Activated naive CD8-positive, alpha-beta T cell treated with anti-CD3 and anti-CD28 coated beads for 36 hours (primary cell): ENCODE measurements around the gene CHPF2. TPM values are rescaled to one million over a fixed set of nuclear protein-coding genes. Genes with fewer than 3 reads are reported as not detected.

Experiments used
- DNase-seq: peaks from one replicate; pipeline ENCODE4 v3.0.0; 2021
- H3K27ac Mint-ChIP-seq: one replicate; pipeline ENCODE4 v1.8.0; 2022; ENCODE audit warnings: mild to moderate bottlenecking, moderate library complexity, mixed read lengths
- H3K27me3 Mint-ChIP-seq: one replicate; pipeline ENCODE4 v1.8.0; 2022; ENCODE audit warnings: mild to moderate bottlenecking, mixed read lengths
- H3K36me3 Mint-ChIP-seq: one replicate; pipeline ENCODE4 v1.8.0; 2021; ENCODE audit warnings: mild to moderate bottlenecking, mixed read lengths
- H3K4me1 Mint-ChIP-seq: one replicate; pipeline ENCODE4 v1.8.0; 2021; ENCODE audit warnings: mixed read lengths
- H3K4me3 Mint-ChIP-seq: one replicate; pipeline ENCODE4 v1.8.0; 2022; ENCODE audit warnings: mild to moderate bottlenecking, moderate library complexity, mixed read lengths
- H3K9me3 Mint-ChIP-seq: one replicate; pipeline ENCODE4 v1.8.0; 2022; ENCODE audit warnings: mixed read lengths
- total RNA-seq, 2 experiments: library from RNA; stranded (reverse); gene quantifications; one replicate each; pipeline ENCODE4 v1.2.3, GENCODE V29; 2021

Gene CHPF2
- total RNA-seq, 2 experiments from 2014 or later = 24.5 to 25.1 TPM

- DNase-seq = no peak
- H3K4me3 Mint-ChIP-seq = no peak overlapping the region
Measured at GRCh38 chr7:151213826-151214225, 18.5 kb upstream of the CHPF2 start.

GRCh38 chr7:151215396-151215795 is 16.9 kb upstream of the CHPF2 start:
- DNase-seq = no peak
- H3K27me3 Mint-ChIP-seq = no peaks in the 10 kb centered on the region
- no peak overlapping the region for H3K4me3 Mint-ChIP-seq
- H3K4me1 Mint-ChIP-seq = peaks cover under 1% of the 10 kb centered on the region
- H3K36me3 Mint-ChIP-seq = peaks cover 18% of the 10 kb centered on the region
- no peaks in the 10 kb centered on the region for H3K9me3 Mint-ChIP-seq
- no peak overlapping the region for H3K27ac Mint-ChIP-seq

More at GRCh38 chr7:151213826-151214225, 18.5 kb upstream of the CHPF2 start:
- H3K27me3 Mint-ChIP-seq = no peaks in the 10 kb centered on the region
- no peaks in the 10 kb centered on the region for H3K4me1 Mint-ChIP-seq
- H3K27ac Mint-ChIP-seq = no peak overlapping the region
- peaks cover 14% of the 10 kb centered on the region for H3K36me3 Mint-ChIP-seq
- H3K9me3 Mint-ChIP-seq = no peaks in the 10 kb centered on the region

- no peak for DNase-seq
- no peak overlapping the region for H3K27ac Mint-ChIP-seq
- H3K4me3 Mint-ChIP-seq = no peak overlapping the region
- no peaks in the 10 kb centered on the region for H3K9me3 Mint-ChIP-seq
- H3K4me1 Mint-ChIP-seq = peaks cover 4% of the 10 kb centered on the region
- no peaks in the 10 kb centered on the region for H3K27me3 Mint-ChIP-seq
- peaks cover 23% of the 10 kb centered on the region for H3K36me3 Mint-ChIP-seq
Measured at GRCh38 chr7:151218170-151218569, 14.1 kb upstream of the CHPF2 start.

- H3K9me3 Mint-ChIP-seq = no peaks in the 10 kb centered on the region
- peaks cover 40% of the 10 kb centered on the region for H3K36me3 Mint-ChIP-seq
- peaks cover 36% of the 10 kb centered on the region for H3K4me1 Mint-ChIP-seq
- H3K27ac Mint-ChIP-seq = no peak overlapping the region
- H3K27me3 Mint-ChIP-seq = no peaks in the 10 kb centered on the region
- no peak for DNase-seq
- no peak overlapping the region for H3K4me3 Mint-ChIP-seq
Measured at GRCh38 chr7:151223728-151224127, 8.6 kb upstream of the CHPF2 start.

- H3K4me1 Mint-ChIP-seq = peaks cover 33% of the 10 kb centered on the region
- H3K27ac Mint-ChIP-seq = peak overlapping the region; percentile 99
- peak overlapping the region; percentile 100 for H3K4me3 Mint-ChIP-seq
Measured at GRCh38 chr7:151225948-151226510, 6.3 kb upstream of the CHPF2 start.

GRCh38 chr7:151226560-151226874 is 5.8 kb upstream of the CHPF2 start:
- no peak for DNase-seq
- peak overlapping the region; percentile 100 for H3K4me3 Mint-ChIP-seq
- H3K36me3 Mint-ChIP-seq = peaks cover 33% of the 10 kb centered on the region
- no peaks in the 10 kb centered on the region for H3K9me3 Mint-ChIP-seq
- H3K4me1 Mint-ChIP-seq = peaks cover 35% of the 10 kb centered on the region
- H3K27ac Mint-ChIP-seq = peak overlapping the region; percentile 99
- H3K27me3 Mint-ChIP-seq = no peaks in the 10 kb centered on the region

More at GRCh38 chr7:151225948-151226510, 6.3 kb upstream of the CHPF2 start:
- Mint-ChIP-seq H3K36me3 (peaks cover 35% of the 10 kb centered on the region), H3K27me3 (no peaks in the 10 kb centered on the region), H3K9me3 (no peaks in the 10 kb centered on the region)
- no peak for DNase-seq

GRCh38 chr7:151226875-151227782 is 5.2 kb upstream of the CHPF2 start, which contains the start of gene ABCF2:
ABCF2 (minus strand) TSS chr7:151227205; CDS start chr7:151226458, 747 bp downstream.
- Mint-ChIP-seq H3K4me1 (peaks cover 41% of the 10 kb centered on the region), H3K36me3 (peaks cover 31% of the 10 kb centered on the region), H3K27me3 (no peaks in the 10 kb centered on the region), H3K9me3 (no peaks in the 10 kb centered on the region), H3K4me3 (peak within 1 kb of the TSS; percentile 100), H3K27ac (peak within 1 kb of the TSS; percentile 99)
- DNase-seq = peak; percentile 96

GRCh38 chr7:151228024-151228866 is 4.0 kb upstream of the CHPF2 start:
- Mint-ChIP-seq H3K27me3 (no peaks in the 10 kb centered on the region), H3K36me3 (peaks cover 37% of the 10 kb centered on the region), H3K4me1 (peaks cover 41% of the 10 kb centered on the region), H3K4me3 (peak overlapping the region; percentile 100), H3K27ac (peak overlapping the region; percentile 78), H3K9me3 (no peaks in the 10 kb centered on the region)
- DNase-seq = no peak

- no peak for DNase-seq
- H3K27me3 Mint-ChIP-seq = no peaks in the 10 kb centered on the region
- H3K27ac Mint-ChIP-seq = no peak overlapping the region
- no peak overlapping the region for H3K4me3 Mint-ChIP-seq
- H3K9me3 Mint-ChIP-seq = no peaks in the 10 kb centered on the region
- peaks cover 39% of the 10 kb centered on the region for H3K36me3 Mint-ChIP-seq
- peaks cover 48% of the 10 kb centered on the region for H3K4me1 Mint-ChIP-seq
Measured at GRCh38 chr7:151229249-151229648, 3.0 kb upstream of the CHPF2 start.

- Mint-ChIP-seq H3K4me3 (no peak overlapping the region), H3K36me3 (peaks cover 25% of the 10 kb centered on the region), H3K4me1 (peaks cover 40% of the 10 kb centered on the region), H3K27ac (no peak overlapping the region), H3K9me3 (no peaks in the 10 kb centered on the region), H3K27me3 (no peaks in the 10 kb centered on the region)
- no peak for DNase-seq
Measured at GRCh38 chr7:151231080-151231479, 1.2 kb upstream of the CHPF2 start.

GRCh38 chr7:151232917-151233701 is 826 bp downstream of the CHPF2 start:
- peaks cover 21% of the 10 kb centered on the region for H3K36me3 Mint-ChIP-seq
- peak; percentile 80 for DNase-seq
- peak overlapping the region; percentile 100 for H3K4me3 Mint-ChIP-seq
- peak overlapping the region; percentile 100 for H3K27ac Mint-ChIP-seq
- peaks cover 28% of the 10 kb centered on the region for H3K4me1 Mint-ChIP-seq
- H3K9me3 Mint-ChIP-seq = no peaks in the 10 kb centered on the region
- H3K27me3 Mint-ChIP-seq = no peaks in the 10 kb centered on the region

GRCh38 chr7:151233804-151234203 is 1.5 kb downstream of the CHPF2 start:
- H3K4me3 Mint-ChIP-seq = peak overlapping the region; percentile 100
- H3K9me3 Mint-ChIP-seq = no peaks in the 10 kb centered on the region
- no peaks in the 10 kb centered on the region for H3K27me3 Mint-ChIP-seq
- H3K36me3 Mint-ChIP-seq = peaks cover 21% of the 10 kb centered on the region
- H3K27ac Mint-ChIP-seq = peak overlapping the region; percentile 100
- H3K4me1 Mint-ChIP-seq = peaks cover 27% of the 10 kb centered on the region
- DNase-seq = no peak

- Mint-ChIP-seq H3K36me3 (peaks cover 25% of the 10 kb centered on the region), H3K4me3 (no peak overlapping the region), H3K27ac (peak overlapping the region; percentile 48), H3K27me3 (no peaks in the 10 kb centered on the region), H3K9me3 (no peaks in the 10 kb centered on the region), H3K4me1 (peaks cover 27% of the 10 kb centered on the region)
- DNase-seq = no peak
Measured at GRCh38 chr7:151235091-151235787, 3.0 kb downstream of the CHPF2 start.

GRCh38 chr7:151236406-151236805 is 4.1 kb downstream of the CHPF2 start:
- H3K36me3 Mint-ChIP-seq = peaks cover 25% of the 10 kb centered on the region
- no peak for DNase-seq
- H3K4me3 Mint-ChIP-seq = no peak overlapping the region
- H3K27ac Mint-ChIP-seq = no peak overlapping the region
- no peaks in the 10 kb centered on the region for H3K9me3 Mint-ChIP-seq
- H3K27me3 Mint-ChIP-seq = no peaks in the 10 kb centered on the region
- H3K4me1 Mint-ChIP-seq = peaks cover 25% of the 10 kb centered on the region
